Calu3 (cell line): ENCODE measurements around the gene DYRK1A. TPM values are rescaled to one million over a fixed set of nuclear protein-coding genes. Genes with fewer than 3 reads are reported as not detected.

ENCODE experiments used
- BruUV-seq: library from RNA; stranded (reverse); fragments of 400-500 nt; replicated peaks from 2 replicates; lab custom pipeline; 2021; lab: Mats Ljungman, UMichigan
- CTCF ChIA-PET: fragments of 300-600 bp; sonication (Branson Sonifier 250); formaldehyde crosslinking; loops from one replicate; lab custom pipeline; 2022; ENCODE audit warnings: antibody characterized with exemption; lab: Charles Lee
- DNase-seq: peaks from one replicate; pipeline ENCODE4 v3.0.0; 2022
- H3K27ac Mint-ChIP-seq: one replicate; pipeline ENCODE4 v1.8.0; 2022; ENCODE audit warnings: mixed read lengths; ENCODE audit not compliant: unreplicated experiment
- H3K27me3 Mint-ChIP-seq: one replicate; pipeline ENCODE4 v1.8.0; 2022; ENCODE audit warnings: mixed read lengths; ENCODE audit not compliant: unreplicated experiment
- H3K36me3 Mint-ChIP-seq: one replicate; pipeline ENCODE4 v1.8.0; 2022; ENCODE audit warnings: mild to moderate bottlenecking, moderate library complexity, mixed read lengths; ENCODE audit not compliant: insufficient read depth, unreplicated experiment
- H3K4me1 Mint-ChIP-seq: one replicate; pipeline ENCODE4 v1.8.0; 2022; ENCODE audit warnings: mild to moderate bottlenecking, low read depth, mixed read lengths; ENCODE audit not compliant: unreplicated experiment
- H3K4me3 Mint-ChIP-seq: one replicate; pipeline ENCODE4 v1.8.0; 2022; ENCODE audit warnings: mild to moderate bottlenecking, low read depth, moderate library complexity, mixed read lengths; ENCODE audit not compliant: unreplicated experiment
- H3K9me3 Mint-ChIP-seq: one replicate; pipeline ENCODE4 v1.8.0; 2022; ENCODE audit warnings: low read depth, mixed read lengths; ENCODE audit not compliant: unreplicated experiment
- CTCF ChIP-seq: fragments of 200-600 bp; IDR thresholded peaks from one replicate; pipeline ENCODE4 v1.8.0; 2022; ENCODE audit warnings: antibody characterized with exemption; ENCODE audit not compliant: unreplicated experiment
- intact Hi-C: fragments of 100-400 bp; cut with micrococcal nuclease; formaldehyde crosslinking; loops from one replicate; pipeline ENCODE4 v1.10.0; 2022; ENCODE audit not compliant: unreplicated experiment
- total RNA-seq: library from RNA; stranded (reverse); gene quantifications from 2 replicates; pipeline ENCODE4 v1.2.3, GENCODE V29; 2022

The DYRK1A gene
- total RNA-seq, 1 experiment from 2014 or later, result 45.4 TPM

DNA sequence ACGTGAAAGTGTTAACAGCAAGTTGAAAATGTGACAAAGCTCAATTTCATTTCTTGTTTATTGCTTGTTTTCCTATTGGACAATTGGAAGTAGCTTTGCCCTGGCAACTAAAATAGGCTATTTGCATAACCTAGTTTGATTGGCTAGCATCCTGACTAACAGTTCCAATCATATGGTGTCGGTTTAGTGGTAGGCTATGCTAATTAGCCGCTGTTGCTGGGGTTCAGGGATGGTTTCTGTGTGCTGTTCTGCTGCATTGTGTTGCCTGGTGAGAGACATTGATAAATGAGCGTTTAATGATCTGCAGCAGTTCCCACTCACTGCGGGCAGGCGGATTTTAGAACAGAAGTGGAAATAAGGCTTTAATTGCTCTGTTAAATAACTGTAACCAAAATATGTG is 68.5 kb downstream of the DYRK1A start:
- BruUV-seq, result no TSS peak
- TF ChIP-seq CTCF, result no peak
- H3K9me3 Mint-ChIP-seq, result no peaks in the 10 kb centered on the region

GRCh38 chr21:37435711-37436110 is 69.1 kb downstream of the DYRK1A start:
- Mint-ChIP-seq H3K4me3 (no peak overlapping the region), H3K4me1 (peaks cover 7% of the 10 kb centered on the region), H3K36me3 (no peaks in the 10 kb centered on the region), H3K9me3 (no peaks in the 10 kb centered on the region), H3K27me3 (no peaks in the 10 kb centered on the region), H3K27ac (no peak overlapping the region)
- CTCF ChIA-PET, result no interaction called here
- DNase-seq, result no peak
- intact Hi-C loops, result no loop called here
- no TSS peak for BruUV-seq
- no peak for TF ChIP-seq CTCF

More for the DNA sequence above, 68.5 kb downstream of the DYRK1A start:
- no peaks in the 10 kb centered on the region for H3K36me3 Mint-ChIP-seq
- H3K27me3 Mint-ChIP-seq, result no peaks in the 10 kb centered on the region
- H3K4me1 Mint-ChIP-seq, result peaks cover 12% of the 10 kb centered on the region
- H3K27ac Mint-ChIP-seq, result no peak overlapping the region
- CTCF ChIA-PET, result no interaction called here
- DNase-seq, result no peak
- intact Hi-C loops, result no loop called here
- H3K4me3 Mint-ChIP-seq, result no peak overlapping the region

GRCh38 chr21:37436174-37436573 is 69.6 kb downstream of the DYRK1A start:
- Mint-ChIP-seq H3K27me3 (no peaks in the 10 kb centered on the region), H3K4me3 (no peak overlapping the region)

DNA sequence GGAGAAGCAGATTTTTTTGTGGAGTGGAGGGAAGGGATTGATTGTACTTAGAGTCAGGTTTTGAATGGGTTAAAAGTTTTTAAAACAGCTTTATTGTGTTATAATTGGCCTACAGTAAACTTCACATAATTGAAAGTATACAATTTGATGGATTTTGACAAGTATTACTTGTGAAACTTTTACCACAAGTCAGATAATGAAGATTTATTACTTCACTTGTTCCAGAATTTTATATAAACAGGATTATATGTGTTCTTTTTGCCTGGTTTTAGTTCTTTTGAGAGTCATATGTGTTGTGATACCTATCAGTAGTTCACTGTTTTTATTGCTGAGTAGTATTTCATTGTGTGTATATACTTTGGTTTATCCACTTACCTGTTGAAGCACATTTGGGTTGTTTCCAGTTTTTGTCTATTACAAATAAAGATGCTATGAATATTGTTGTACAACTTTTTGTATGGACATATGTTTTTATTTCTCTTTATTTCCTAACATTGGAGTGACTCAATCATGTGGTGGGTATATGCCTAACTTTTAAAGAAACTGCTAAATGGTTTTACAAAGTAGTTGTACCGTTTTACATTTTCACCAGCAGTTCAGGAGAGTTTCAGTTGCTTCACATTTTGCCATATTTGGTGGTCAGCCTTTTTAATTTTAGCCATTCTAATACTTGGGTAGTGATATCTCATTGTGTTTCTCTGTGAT is 71.0 kb downstream of the DYRK1A start:
- CTCF ChIA-PET, result no interaction called here
- no peak for TF ChIP-seq CTCF
- no peaks in the 10 kb centered on the region for H3K27me3 Mint-ChIP-seq
- no peak for DNase-seq
- no peak overlapping the region for H3K4me3 Mint-ChIP-seq
- BruUV-seq, result no TSS peak
- intact Hi-C loops, result no loop called here
- no peaks in the 10 kb centered on the region for H3K9me3 Mint-ChIP-seq
- H3K27ac Mint-ChIP-seq, result no peak overlapping the region
- no peaks in the 10 kb centered on the region for H3K36me3 Mint-ChIP-seq
- H3K4me1 Mint-ChIP-seq, result peaks cover 14% of the 10 kb centered on the region

More at GRCh38 chr21:37436174-37436573, 69.6 kb downstream of the DYRK1A start:
- peaks cover 5% of the 10 kb centered on the region for H3K4me1 Mint-ChIP-seq
- no peak for DNase-seq
- H3K9me3 Mint-ChIP-seq, result no peaks in the 10 kb centered on the region
- intact Hi-C loops, result no loop called here
- no TSS peak for BruUV-seq
- TF ChIP-seq CTCF, result no peak
- CTCF ChIA-PET, result no interaction called here
- no peak overlapping the region for H3K27ac Mint-ChIP-seq
- H3K36me3 Mint-ChIP-seq, result no peaks in the 10 kb centered on the region
